Measurements from ENCODE around the gene LINGO4.

LINGO4 gene

DNA sequence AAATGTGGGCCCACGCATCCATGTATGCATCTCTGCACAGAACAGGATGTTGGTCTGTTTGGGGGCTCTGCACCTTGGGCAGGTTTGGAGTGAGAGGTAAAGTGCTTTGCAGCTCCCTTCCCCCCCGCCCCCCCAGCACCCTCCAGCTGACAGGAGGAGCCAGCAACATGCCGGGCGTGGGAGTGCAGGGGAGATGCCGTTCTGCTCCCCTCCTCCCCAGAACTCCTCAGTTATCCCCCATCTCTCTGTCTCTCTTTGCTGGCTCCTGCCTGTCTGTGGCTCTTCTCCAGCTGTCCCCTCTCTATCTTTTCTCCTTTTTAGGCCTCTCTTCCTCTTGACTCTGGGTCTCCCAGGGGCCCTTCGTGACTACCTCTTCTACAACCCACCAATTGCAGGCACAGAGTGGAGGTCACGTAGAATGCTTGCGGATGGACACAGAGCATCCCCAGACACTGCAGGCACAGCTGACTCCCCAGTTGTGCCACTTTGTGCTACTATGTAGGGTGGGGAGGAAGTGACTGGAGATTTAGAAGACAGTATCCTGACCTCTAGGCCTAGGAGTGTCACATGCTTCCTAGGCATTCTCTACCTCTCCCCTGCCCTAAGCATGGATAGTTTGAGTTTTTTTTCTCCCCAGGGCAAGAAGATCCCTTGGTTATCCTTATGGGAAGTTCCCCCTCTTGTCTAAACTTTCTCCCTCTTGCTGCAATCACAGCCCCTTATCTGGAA lies 28.1 kb upstream of the LINGO4 start:
- no peak for DNase-seq (ENCODE audit: low read depth in 2 of 2)

DNA sequence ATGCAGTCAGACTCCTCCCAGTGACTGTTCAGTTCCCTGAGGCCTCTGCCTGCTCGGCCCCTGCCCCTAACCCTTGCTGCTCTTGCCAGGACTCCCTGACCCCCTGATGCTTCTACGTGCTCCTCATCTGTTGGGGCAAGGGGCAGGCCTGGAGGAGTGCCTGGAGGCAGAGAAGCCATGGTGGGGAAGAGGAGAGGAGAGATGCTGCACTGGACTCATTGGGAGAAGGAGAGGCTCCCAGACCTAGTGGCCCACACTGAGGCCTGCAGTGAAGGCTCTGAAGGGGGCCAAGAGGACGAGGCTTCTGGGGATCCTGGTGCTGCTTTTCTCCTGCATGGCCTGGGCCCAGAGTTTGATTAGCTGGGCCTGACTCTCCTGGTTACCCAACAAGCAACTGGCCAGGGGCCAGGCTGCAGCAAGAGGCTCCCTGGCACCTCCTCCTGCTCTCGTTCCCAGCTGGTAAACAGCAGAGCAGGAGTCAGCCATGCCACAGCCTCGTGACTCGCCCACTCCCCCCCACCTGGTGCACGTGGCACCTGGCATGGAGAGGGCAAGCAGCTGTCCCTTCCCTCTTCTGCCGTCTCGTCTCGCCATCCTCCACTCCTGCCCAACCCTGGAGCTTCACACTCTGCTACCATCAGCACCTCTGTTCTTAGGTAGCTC lies 27.2 kb upstream of the LINGO4 start:
- DNase-seq (ENCODE audit: low read depth in 2 of 2): no peak

DNA sequence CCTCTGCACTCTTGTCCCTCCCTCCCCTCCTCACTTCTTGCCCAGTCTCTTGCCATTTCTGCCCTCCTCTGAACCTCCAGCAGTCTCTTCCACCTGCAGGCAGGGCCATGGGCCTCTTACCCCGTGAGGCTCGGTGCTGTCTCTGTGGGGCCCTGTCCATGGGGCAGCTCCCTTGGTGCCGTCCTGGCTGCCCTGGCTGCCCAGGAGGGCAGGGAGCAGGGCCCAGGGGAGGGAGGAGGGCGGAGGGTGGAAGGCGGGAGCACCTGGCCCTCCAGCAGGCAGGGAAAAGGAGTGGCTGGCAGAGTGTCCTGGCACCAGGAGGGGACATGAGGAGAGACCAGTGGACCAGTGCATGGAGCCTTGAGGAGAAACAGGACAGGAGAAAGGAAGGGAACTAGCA lies 26.4 kb upstream of the LINGO4 start, which contains the start of gene RORC:
RORC (minus strand) TSS at position 198 of the 400 bp plus-strand sequence; CDS start at position 160, 38 bp downstream.
- no peak for DNase-seq (ENCODE audit: low read depth in 2 of 2)

DNA sequence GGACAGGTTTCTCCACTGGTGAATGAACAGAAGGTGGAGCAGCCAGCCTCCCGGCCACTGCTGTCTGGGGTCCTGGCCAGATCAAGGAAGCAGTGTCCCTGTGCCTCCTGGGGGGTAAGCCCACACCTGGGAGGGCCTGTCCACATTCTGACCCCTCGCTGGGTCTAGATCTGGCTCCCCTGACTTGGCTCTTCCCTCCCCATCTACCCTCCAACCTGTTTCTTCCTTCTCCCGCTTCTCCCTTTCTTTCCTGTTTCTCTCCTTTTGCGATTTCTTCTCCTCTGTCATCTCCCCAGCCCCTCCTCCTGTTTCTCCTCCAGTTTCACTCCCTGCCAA lies 26.0 kb upstream of the LINGO4 start:
- DNase-seq (ENCODE audit: low read depth in 2 of 2): no peak

DNA sequence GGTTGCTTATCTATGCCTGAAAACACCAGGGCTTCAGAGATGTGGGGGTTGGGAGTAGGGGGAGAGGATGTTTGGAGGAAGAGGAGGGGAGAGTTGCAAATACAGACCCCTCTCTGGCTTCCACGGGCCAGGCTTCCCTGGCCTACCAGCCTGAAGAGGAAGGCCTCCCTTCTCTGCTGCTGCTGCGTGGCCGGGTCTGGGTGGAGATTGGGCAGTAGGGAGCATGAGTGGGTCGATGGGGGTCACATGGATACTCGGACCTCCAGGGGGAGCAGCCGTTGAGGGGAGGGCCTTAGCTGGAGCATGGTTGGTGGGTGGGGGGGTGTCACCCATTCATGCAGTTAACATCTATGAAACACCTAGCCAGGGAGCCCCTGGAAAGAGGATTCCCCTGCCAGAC lies 24.8 kb upstream of the LINGO4 start:
- no peak for DNase-seq (ENCODE audit: low read depth in 2 of 2)

DNA sequence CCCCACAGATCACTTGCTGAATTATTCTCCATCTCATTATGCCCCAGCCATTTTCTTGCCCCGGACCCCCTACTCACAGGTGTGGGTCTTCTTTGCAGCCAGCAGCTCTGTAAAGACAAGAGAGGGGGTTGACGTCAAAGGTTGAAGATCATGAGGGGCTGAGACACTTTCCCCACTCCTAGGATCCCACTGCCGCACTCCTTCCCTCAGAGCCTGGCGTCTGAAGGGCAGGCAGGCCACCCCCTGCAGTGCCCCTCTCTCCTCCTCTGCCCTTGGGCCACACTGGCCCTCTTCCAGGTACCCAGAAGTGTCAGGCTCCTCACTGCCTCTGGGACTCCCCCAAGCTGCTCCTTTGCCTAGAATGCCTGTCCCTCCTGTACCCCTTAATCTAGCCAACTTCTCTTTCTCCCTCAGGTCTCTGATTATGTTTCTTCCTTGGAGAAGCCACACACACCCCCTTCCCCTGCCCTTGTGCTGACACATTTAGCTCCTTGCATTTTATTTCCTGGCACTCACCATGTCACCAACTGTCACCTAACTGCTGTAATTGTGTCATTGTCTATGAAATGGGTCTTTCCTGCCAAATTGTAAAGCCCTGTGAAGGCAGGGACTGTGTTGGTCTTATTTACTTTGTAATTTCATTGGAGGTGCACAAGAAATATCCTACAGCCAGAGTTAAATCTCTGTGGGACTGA lies 24.3 kb upstream of the LINGO4 start:
- no peak for DNase-seq (ENCODE audit: low read depth in 2 of 2)

DNA sequence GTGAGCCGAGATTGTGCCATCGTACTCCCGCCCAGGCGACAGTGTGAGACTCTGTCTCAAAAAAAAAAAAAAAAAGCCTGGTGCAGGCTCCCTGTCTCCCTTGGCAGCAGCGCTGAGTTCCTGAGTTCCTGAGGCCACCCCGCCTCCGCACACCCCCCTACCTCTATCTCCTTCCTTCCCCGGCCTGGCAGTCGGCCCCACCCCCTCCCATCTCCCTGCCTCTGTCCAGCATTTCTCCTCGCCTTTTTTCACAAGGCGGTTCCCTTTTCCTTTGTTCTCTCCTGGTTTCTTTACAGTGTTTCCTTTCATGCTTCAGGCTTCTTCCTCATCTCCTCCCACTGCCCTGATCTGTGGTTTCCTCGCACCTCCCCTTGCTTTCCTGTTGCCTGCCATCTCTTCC lies 23.7 kb upstream of the LINGO4 start:
- no peak for DNase-seq (ENCODE audit: low read depth in 2 of 2)

DNA sequence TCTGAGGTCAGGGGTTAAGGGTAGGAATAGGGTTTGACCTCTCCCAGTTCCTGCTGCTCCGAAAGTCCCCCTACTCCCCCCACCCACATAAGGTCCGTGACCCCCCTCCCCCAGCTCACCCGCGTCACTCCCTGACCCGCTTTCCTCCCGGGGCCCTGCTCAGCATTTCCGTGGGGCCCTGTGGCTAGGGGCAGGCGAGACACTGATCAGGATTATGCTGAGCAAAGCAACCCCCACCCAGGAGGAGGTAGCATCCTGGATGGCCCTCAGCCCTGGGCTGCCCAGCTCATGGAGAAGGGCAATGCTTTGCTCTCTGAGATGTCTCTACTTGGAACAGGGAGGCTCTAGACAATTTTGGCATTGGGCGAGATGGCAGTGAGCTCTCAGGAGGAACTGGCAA lies 22.6 kb upstream of the LINGO4 start:
- no peak for DNase-seq (ENCODE audit: low read depth in 2 of 2)

DNA sequence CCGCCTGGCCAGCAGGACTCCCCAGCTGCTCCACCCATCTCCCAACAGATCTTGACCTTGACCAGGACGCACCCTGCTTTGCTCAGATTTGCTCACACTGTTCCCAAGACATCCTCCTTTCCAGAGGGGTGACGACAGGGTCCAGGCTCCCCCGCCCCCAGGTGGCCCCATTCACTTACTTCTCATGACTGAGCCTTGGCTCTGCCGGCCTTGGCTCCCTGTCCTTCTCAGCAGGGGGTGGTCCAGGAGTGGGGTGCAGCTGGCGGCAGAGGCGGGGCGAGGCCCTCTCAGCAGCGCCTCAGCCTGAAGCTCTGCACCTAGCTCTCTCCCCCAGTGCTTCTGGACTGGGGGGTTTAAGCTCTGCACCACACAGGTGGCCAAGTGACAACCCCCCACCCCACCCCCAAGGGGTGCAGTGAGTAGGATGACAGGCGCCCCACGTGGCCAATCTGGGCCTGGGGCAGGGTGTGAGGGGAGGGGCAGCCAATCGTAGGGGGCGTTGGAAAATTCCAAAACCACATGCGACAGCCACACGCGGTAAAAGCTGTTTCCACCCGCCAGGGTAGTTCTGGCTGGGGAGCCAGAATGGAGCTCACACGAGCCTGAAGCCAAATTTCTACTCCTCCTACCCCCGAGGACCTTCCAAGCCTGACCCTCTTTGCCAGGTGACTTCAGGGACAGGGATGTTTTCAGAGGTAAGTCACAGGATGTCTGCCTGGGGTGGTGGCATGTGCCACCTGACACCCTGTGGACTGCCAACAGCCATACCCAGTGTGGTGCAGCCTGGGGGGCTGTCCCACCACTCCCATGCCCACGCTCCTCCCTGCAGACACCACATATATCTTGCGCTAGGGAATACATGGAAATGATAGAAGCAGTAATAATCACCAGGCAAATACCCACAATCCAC lies 20.8 kb upstream of the LINGO4 start:
- no peak for DNase-seq (ENCODE audit: low read depth in 2 of 2)

DNA sequence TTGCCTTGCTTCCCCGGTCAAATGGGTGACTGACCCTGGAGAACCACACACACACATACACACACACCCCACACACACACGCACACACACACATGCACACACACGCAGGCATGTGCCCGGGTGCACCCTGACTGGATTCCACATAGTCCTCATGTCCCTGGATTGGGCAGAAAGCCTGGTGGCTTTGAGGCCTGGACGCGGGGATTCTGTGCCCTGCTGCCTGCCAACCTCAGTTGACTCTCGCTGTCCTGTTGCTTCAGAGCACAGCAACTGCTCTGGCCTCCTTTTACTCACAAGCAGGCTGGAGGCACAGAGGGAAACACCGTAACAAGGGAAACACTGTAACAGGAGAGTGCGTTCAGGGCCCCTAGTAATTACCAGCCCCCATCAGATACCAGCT lies 20.0 kb upstream of the LINGO4 start:
- DNase-seq (ENCODE audit: low read depth in 2 of 2): no peak

DNA sequence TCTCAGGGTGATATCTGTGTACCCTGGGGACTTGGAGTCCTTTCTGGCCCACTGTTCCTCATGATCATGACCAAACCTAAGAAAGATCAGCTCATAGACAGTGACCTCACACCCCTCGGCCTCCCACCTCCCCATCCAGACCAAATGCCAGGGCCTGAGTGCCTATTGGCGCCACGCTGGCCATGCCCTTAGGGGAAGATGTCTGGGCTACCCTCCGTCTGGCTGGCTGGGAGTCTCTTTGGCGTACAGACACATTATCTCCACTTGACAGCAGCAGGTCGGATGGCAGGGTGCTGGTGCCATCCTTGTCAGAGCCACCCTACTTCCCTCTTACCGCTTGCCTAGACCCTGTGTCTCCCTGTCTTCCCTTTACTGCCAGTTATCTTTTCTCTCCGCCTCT lies 18.0 kb upstream of the LINGO4 start:
- DNase-seq (ENCODE audit: low read depth in 2 of 2): no peak

DNA sequence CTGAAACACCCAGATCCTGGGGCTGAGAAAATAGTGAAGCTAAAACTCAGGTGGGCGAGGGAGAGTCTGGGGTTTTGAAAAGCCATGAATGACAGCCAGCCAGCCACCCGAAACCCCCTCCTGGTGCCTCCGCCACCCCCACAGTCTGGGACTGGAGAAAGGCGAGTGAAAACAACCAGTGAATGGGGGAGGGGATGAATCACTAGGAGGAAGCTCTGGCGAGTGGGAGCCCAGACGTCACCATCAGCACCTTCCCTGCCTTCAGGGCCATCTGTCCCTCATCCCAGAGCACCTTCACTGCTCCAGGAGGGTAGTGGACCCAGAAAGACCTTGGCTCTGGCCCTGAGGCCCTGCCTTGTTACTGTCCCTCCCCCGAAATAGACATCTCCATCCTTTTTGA lies 17.2 kb upstream of the LINGO4 start:
- DNase-seq (ENCODE audit: low read depth in 2 of 2): peak in 1 of 2 donors; percentile 58

DNA sequence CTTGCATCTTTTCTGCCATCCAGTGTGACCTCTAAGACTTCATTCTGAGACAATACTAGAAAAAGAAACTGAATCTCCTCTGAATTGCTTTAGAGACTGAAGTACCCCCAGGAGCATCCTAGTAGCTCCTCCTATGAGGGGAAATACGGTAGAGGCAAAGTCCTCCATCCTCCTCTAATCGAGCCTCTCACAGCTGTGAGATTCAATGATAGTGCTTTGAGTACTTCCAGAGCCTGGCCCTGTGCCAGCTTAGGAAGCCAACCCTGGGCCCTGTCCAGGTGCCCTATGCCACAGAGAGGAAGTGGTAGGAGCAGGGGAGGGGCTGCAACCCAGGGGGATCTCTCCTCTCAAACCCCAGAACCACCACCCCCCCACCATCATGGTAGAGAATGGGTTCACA lies 15.7 kb upstream of the LINGO4 start:
- DNase-seq (ENCODE audit: low read depth in 2 of 2): no peak

DNA sequence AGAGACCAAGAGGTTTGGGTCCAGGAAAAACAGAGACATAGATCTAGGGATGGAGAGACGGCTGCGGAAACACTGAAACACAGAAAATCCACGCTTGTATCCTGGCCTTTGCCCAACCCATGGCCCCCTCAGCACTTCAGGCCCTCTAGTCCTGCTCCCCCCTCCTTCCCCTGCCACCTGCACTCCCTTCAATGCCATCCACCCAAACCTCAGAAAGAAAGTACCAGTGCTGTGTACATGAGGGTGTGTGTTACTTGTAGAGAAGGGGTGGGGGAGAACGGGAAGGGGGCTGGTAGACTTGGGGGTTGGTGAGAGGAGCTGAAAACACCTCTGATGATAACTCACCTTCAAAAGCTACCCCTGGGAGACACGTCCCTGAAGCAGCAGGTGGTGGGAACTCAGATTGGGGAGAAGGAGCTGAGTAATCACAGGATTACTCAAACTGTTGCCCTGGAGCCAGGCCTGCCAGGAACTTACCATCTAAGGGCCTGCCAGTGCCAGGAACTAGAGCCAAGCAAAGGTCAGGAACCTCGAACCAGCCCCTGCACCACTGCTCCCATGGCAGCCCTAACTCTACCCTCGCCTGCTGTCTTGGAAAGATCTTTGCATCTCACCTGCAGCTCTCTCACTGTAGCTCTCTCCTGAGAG lies 14.9 kb upstream of the LINGO4 start:
- DNase-seq (ENCODE audit: low read depth in 2 of 2): no peak

DNA sequence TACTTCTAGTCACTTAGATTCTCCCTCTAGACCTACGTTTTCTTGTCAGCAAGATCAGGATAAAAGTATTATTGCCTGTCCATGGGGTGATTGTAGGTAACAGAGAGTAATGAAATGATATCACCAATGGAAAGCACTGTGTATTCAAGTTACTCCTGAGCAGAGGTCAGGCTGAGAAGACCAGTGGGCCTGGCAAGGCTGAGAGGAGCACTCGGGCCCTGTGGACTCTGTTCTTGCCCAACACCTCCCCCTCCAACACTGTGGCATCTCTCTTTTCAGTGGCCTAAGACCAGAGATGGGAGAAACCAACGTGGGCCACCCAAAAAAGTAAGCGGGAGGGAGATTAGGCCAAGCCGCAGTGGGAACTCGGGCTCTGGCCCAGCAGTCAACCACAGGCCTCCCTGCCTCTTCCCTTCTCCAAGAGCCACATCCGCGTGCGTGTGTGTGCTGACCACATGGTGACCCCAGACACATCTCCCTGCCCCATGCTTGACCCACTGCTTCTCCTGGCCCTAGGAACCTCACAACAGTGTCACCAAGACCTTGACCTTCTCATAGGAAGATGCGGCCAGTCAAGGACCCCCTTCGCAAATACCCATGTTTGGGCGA lies 14.1 kb upstream of the LINGO4 start:
- no peak for DNase-seq (ENCODE audit: low read depth in 2 of 2)

DNA sequence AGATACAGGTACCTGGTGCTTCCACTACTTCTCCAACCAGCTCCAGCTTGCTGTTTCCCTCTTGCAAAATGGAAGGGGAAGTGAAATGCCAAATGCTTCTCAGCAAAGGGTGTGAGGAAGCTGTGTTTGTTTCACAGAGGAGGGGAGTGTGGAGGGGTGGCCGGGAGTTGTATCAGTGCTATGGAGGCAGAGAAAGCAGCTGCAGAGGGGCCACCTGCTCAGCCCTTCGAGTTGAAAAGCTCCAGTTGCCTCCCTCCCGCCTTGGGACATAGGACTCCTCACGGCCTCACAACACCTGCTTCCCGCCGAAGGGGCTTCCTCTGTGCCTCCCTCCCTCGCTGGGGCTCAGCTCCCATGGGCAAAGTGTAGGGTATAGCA lies 12.1 kb upstream of the LINGO4 start:
- DNase-seq (ENCODE audit: low read depth in 2 of 2): no peak

DNA sequence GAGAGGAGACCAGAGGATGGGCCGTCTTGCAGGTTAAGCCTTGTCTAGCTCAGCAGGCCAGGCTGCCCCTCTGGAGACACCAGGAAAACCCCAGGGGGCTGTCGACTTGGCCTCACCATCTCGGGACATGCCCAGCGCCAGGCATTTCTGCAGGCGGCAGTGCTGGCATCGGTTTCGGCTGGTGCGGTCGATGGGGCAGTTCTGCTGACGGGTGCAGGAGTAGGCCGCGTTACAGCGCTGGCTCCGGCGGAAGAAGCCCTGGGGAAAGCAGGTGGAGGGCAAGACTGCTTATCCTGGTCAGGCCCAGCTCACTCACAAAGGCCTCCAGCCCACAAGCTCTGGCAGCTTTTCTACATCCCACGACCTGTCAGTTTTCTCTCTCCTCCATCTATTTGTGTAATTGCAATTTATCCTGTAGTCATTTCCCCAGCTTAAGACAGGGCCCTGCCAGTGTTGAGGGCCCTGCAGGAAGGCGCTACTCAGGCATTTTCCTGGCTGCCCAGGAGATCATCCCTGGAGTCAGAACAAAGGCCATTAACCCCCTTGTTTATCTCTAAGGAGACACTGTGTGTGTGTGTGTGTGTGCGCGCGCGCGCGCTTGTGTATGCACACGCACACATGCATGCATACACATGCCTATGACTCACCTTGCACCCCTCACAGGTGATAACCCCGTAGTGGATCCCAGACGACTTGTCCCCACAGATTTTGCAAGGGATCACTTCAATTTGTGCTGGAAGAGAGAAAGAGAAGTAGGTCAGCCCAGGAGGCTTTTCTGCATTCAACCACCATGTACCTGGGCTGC lies 11.5 kb upstream of the LINGO4 start:
- no peak for DNase-seq (ENCODE audit: low read depth in 2 of 2)

DNA sequence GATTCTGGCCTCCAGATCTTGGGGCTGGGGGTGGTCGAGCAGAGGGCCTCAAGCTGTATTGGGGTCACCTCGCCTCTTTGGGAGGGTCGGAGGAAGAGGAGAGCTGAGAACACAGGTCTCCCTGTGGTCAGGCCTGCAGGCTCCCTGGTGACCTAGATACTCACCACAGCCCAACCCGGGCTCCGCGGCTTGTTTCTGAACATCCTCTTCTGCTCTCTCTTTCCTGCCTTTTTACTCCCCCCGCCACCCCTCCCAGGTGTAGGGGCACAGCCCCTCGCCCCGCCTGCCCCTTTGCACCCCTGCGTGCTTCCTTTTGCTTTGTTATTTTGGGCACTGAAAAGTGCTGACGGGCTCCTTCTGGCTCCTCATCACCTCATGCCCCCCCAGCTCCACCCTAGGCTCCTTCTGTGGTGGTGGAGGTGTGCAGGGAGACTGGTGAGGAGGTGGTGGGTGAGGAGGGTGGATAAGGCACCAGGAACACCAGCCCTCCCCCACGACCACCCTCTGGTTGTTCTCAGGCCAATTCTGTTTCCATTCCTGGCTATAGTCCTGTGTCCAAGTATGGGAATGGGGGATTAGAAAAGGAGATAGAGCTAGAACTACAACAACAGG lies 10.6 kb upstream of the LINGO4 start:
- DNase-seq (ENCODE audit: low read depth in 2 of 2): no peak

DNA sequence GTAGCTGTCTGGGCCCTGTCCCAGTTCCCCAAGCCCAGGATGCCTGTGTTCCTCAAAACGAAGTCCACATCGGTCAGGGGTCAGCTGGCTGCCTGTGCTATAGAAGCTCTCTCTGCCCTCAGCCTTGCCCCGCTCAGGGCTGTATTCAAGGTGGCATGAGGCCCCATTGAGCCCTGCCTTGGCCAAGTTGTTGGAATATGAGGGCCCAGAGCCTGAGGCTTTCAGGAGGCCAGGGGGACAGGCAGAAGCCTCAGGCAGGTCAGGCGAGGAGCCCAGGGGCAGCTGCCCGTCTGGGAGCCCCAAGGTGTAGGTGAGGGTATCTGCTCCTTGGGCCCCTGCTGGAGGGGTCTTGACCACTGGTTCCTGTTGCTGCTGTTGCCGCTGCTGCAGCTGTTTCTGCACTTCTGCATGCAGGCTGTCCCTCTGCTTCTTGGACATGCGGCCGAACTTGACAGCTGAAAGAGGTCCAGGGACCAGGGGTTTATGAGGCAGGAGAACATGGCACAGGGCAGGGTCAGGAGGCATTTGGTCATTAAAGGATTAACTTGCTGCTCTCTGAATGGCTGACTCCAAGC lies 9.8 kb upstream of the LINGO4 start:
- DNase-seq (ENCODE audit: low read depth in 2 of 2): no peak

DNA sequence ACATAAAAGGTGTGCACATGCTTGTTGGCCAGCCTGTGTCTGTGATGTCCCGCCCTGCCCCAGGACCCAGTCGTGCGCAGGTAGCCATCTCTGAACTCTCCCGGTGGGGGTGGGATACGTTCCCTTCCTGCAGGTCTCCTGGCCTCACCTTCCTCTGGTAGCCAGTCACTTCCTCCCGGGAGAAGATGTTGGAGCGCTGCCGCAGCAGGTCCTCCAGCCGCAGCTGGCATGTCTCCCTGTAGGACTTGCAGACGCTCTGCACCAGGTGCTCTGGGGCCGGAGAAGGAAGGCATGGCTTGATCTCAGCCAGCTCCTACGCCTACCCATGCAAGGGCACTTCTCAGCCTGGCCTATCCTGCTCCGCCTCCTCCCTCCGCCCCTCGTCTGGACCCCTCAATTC lies 9.2 kb upstream of the LINGO4 start:
- no peak for DNase-seq (ENCODE audit: low read depth in 2 of 2)
